ENCODE results near the gene OXCT2.

OXCT2 gene

DNA sequence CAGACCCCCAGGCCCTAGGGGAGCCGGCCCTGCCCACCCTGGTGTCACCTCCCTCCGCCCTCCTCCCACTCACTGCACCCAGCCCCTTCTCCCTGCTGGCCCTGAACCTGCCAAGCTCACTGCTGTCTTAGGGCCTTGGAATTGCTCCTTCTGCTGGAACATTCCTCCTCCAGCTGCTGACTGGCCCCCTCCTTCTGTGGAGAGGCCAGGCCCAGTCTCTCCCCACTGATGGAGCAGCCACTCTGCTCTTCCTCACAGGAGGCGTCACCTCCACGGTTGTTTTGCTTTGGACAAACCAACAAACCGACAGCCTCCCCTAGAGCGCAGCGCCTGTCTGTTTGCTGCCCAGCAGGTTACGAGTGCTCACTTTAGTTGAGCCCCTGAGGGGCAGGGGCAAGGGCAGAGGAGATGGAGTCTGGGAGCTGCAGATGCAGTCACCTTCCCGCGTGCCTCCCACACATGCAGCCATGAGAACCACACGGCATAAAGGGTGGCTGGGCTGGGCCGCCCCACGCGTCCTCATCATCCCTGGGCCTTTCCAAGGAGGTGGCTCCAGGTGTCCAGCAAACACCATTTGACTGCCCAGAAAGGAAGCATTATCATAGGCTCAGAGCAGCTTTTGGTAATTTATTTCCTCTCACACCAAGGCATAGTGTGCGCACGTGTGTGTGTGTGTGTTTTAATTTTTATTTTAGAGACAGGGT lies 9.4 kb downstream of the OXCT2 start:
- no peak for DNase-seq

DNA sequence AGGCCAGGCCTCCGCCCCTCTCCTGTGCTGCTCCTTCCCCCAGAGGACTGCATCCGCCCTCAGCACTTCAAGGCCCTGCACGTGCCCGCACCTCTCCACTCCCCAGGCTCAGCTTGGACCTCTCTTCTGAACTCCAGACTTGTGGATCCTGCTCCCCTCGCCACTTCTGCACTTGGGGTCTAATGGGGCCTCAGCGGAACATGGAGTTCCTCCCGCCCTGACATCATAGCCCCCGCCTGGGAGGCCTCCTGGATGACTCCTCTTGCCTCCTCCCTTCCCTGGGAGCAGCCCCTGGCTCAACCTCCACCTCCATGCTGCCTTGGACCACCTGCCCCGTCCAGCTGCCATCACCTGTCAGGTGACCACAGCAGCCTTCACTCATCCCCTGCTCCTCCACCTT lies 10.1 kb downstream of the OXCT2 start:
- no peak for DNase-seq

DNA sequence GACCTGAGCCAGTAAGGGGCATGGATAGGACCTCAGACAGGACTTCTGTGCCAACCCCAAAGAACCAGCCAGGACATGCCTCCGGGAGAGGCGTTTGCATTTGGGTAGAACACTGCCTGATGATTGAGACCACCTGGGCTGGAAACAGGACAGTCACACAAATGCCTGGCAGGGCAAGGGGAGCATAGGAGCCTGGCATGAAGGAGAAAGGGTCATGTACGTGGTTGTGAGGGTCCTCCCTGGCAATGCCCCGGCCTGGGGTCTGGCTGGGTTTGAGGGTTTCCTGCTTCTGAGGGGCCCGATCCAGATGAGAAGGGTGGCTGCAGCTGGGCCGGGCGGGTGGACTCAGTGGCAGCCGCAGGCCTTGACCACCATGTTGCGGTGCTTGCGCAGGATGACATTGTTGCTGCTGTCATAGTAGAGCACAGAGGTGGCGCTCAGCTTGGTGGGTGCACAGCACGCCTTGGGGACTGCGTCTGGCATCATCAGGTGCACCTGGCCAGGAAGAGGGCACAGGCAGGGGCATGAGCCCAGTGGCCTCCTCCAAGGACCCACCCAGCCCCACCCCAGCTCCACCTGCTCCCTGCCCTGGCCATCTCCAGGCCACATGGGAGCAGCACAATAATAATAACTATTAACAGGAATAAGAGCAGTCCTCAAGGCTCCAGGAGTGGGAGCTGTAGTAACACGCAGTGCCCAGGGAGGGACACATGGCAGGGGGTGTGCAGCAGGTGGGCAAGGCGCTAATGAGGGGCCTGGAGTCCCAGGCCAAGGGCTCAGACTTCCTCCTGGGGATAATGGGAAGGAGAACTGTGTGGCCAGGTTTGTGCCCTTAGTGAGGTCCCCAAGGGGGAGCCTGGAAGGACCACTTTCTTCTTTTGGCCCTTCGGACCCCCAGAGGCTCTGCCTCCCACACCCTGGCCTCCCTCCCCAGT lies 10.8 kb downstream of the OXCT2 start:
- no peak for DNase-seq

DNA sequence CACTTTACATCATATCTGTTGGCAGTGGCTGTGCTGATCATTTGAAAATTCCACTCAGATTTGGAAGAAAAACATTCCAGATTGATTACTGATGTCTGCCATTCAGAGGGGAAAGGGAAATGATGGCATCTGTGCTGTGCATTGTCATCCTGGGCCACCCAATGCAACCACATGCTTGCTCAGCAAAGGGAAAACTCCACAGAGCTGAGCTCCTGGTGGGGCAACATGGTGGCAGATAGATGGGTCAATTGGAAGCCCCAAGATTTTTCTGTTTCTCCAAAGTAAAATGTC lies 11.8 kb downstream of the OXCT2 start:
- no peak for DNase-seq

DNA sequence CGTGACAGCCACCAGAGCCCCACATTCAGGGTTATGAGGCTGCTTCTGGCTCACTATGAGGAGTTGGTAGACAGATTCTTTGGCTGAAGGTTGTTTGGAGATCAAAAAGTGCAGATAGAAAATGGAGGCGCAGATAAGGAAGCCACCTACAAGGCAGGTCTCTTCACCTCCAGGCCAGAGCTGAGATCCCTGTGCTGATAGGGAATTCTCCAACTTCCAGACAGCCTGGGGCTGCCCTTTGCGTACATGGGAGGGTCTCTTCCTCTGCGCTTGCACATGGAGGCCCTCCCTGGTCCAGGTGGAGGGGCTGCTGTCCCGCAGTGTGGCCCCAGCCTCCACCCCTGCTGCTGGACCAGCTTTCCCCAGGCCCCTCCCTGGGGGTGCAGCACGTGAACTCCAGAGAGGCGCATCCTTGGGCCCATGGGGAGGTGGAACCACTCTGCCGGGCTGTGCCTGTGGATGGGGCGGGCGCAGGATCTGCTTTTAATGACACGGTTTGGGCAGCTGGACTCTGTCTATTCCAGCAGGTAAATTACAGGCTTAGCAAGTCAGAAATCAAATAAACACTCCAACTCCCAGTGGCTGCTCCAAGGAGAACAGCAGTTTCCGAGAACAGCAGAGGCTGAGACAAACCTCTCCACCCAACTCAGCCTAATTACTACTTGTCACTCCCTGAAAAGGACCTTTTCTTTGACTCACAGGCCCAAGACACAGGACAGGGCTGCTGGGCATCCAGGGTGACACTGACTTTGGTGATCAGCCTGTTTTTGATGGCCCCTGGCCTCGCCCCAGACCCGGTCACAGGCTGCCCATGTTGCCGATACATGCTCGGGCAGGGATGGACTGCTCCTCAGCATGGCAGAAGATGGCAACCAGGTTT lies 12.4 kb downstream of the OXCT2 start:
- DNase-seq = no peak

DNA sequence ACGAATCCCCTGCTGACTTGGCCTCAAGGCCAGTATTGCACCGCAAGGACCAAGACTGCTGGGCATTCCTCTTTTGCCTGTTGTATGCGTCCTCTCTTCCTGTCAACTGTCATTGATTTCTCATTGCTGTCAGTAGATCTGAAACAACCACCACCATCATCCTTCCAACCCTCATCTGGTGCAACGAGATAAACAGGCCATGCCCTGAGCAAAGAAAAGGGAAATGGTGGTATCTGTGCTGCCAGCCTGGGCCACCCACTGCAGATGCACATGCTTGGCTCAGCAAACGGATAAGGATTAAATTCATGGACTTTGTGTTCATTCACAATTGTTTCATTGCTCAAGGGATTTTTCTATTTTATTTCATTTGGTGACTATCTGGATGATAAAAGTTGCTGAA lies 13.6 kb downstream of the OXCT2 start:
- no peak for DNase-seq

DNA sequence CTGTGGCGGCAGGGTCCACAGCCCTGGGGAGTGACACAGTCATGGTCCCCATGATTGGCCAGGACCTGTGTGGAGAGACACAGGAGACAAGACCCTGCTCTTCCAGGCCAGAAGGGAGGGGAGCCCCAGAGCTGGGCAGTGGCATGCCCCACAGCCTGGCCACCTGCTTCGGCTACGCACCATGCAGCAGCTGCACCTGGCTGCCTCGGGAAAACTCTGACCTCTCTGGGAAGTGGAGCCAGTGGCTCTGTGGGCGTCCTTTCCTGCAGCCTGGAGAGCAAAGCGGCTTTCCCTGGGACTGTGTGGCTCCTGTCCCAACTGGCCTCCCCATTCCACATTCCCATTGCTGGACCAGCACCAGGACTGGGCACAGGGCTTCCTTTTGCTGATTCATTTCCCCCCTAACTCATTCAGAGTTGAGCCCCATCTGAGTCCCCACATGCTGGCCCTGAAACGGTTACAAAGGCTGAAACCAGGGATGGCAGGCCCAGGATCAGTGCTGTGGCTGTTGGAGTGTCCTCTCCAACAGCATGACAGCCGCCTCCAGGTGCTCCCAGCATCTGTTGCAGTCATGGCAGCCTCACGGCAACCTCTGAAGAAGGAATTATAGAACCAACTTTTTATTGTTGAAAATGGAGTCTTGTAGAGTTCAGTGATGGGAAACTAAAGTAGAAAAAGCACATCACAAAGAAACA lies 15.0 kb downstream of the OXCT2 start:
- DNase-seq = no peak

DNA sequence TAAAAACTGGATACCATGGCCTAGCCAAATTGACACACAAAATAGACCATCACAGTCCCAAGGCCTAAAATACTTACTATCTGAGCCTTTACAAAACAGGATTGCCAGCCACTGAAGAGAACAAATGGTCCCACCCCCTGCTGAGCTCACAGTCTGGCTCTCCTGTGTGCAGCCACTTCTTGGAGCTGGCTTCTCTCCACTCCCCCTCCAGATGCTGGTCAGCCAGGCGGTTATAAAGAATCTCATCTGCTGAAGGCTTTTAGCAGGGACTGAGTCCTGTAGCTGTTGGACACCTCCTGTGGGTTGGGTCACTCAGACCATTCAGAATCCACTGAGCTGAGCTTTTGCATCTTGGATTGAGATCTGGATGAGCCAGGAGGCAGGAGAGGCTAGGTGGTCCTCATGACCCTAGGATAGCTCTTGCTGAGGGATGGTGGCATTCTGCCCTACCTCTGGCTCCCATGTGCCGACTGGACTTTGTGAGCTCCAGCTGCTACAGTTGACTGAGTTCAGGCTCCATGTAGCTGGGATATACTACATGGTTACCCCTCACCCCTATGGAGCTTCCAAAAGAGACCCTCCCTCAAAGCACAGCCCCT lies 16.1 kb downstream of the OXCT2 start:
- no peak for DNase-seq

DNA sequence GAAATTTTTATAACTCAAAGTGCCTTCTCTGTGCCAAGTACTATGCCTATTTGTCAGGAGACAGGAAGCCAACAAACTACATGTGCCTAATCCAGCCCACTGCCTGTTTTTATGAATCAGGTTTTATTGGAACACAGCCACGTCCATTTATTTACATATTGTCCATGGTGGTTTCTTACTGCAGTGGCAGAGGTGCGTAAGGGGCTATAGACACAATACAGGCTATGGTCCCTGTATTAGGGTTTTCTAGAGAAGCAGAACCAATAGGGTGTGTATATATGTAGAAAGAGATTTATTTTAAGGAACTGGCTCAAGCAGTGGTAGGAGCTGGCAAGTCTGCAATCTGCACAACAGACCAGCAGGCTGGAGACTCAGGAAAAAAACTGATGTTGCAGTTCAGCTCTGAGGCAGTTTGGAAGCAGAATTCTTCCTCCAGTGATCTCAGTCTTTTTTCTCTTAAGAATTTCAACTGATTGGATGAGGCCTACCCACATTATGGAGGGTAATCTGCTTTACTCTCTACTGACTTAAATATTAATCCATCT lies 17.1 kb downstream of the OXCT2 start:
- no peak for DNase-seq

DNA sequence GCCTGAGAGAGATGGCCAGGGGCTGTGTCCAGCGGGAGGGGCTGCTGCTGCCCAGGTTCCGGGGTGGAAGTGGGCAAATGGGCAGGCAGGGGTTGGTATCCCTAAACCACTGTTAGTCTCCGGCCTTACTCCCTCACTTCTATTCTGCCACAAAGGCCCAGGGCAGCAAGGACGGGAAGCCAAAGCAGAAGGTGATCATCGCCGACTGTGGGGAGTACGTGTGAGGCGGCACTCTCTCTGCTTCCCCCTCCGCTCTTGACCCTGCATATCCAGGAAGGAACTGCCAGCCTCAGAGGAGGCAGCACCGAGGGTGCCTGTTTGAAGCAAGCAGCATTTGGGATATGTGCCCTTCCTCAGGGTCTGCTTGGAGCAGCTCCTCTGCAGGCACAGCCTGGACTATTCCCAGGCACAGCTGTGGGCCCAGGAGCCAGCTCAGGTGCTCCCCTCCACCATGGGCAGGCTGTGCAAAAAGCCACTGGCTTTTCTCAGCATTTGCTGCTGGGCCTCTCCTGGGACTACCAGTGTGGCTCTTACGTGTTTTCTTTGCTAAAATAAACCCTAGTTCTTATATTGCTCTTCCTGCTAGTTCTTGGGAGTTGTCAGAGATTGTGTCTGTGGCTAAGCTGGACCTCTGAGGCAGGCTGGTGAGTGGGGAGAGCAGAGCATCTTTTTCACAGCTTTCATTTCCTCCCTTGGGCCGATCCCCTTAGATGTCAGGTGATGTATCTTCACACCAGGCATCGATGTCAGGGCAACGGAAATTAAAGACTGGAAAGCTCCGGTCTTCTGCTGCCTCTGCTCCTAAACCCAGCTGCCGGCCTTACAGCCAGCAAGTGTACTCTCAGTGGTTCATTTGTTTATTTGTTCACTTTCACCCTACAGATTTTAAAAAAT lies 17.8 kb downstream of the OXCT2 start:
- DNase-seq = no peak

DNA sequence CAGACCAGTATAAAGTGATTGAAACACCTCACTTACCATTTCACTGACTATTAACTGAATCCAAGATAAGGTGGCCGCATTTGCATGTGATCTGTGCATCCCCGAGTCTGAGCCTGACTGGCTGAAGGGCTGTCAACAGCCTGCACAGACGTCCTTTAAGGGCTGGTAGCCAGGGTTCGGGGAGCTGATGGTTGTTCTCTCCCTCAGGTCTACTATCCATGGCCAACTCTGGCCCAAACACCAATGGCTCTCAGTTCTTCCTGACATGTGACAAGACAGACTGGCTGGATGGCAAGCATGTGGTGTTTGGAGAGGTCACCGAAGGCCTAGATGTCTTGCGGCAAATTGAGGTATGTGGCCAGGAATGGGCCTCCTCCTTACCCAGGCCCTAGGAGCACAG lies 18.4 kb downstream of the OXCT2 start:
- DNase-seq = no peak

DNA sequence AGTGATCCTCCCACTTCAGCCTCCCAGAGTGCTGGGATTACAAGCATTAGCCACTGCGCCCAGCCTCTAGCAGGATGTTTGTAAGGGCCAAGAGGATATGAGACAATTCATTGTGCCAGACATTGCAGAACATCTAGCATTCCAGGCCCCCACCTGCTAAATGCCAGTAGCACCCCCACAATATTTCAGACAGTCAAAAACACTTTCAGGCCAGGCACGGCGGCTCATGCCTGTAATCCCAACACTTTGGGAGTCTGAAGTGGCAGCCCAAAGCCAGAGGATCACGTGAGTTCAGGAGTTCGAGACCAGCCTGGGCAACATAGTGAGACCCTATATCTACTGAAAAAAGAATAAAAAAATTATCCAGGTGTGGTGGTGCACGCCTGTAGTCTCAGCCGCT lies 19.6 kb downstream of the OXCT2 start:
- DNase-seq = no peak

DNA sequence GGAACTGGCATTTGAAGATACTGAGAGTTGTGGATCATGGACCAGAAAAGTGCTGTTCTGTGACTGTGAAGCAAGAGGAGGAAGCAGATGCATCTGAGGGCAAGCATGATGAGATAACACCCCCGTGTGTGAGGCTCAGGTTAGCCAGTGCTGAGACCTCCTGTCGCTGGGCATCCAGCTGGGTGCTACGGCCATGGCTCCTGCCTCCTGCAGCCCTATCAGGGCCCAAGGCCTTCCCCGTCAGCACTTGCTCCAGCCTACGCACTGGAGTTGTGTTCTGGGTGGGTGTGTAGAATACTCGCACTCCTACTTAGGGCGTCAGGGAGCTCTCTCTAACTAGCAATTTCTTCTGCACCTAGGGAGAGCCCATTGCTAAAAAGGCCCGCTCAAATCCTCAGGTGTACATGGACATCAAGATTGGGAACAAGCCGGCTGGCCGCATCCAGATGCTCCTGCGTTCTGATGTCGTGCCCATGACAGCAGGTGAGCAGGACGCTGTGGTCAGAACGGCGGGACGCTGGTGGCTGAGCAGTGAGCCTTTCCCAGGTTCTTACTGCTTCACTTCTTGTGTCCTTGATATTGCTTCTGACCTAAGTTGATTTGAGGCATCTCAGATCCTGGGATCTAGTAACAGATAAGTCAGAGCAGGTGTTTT lies 26.0 kb downstream of the OXCT2 start:
- DNase-seq = no peak

DNA sequence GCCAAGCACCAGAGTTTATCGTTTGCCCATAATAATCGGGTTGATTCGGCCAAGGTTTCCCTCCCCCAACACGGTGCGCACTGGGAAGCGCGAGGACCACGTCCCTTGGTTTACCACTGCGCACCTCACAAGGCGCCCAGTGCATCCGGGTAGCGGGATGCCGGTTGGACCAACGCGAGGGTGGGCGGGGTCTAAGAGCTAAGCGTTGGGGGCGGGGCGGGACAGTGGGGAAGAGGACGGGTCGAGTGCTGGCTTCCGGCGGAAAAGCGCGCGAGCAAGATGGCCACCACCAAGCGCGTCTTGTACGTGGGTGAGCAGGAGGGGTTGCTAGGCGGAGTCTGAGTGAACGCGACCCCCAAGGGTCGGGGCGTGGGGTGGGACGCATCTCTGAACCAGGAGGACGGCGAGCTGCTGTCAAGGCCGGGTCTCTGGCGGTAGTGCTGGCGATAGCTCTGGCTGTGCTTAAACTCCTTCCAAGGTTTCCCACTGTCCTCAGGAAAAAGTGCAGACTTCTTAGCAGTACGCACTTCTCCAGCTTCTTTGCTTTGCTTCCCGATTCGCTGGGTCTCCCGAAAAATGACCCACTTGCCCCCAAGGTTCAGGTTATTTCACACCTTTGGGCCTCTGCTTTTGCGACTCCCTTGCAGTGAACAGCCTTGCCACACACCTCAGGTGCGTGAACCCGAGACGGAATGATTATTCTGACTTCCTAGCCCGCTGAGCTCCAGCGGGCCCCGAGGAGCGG lies 32.4 kb downstream of the OXCT2 start, which contains the start of gene PPIE:
PPIE (plus strand) TSS at position 261 of the 745 bp plus-strand sequence; CDS start at position 280, 19 bp downstream.
- DNase-seq = no peak

DNA sequence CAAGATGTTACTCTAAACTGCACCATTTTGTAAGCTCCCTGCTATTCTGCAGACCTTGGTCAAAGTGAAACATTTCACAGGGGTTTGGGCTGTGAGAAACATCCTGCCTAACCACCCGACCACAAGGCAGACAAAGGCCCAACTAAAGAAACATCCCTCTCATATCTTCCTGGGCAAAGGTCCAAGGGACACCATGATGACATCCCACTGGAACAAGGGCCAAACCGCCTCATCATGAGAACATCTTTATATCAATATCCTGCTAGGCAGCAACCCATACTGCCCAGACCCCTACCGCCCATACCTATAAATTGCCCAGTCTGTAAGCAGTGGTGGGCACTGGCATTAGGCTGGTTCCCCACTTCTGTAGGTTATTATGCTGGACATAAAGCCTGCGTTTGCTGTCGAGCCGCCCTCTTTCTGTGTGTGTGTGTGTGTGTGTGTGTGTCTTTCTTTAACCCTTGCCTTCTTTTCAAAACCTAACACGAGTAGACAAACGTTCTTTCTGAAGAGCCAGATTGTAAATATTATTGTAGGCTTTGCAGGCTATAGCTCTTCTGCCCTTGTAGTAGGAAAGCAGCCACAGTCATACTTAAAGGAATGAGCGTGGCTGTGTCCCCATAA lies 33.5 kb downstream of the OXCT2 start:
- no peak for DNase-seq

DNA sequence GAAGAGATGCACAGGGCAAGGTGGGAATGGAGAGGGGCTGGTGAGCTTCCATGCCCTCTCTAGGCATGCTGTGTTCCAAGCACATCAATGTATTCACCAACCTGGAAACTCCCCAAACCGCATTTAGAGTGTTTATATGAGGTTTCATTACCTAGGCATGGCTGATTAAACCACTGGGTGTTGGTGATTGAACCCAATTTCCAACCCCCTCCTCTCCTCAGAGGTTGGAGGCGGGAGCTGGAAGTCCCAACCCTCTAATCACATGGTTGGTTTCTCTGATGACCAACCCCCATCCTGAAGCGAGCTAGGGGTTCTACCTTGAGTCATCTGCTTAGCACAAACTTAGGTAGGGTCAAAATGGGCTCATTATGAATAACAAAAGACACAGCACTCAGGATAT lies 35.4 kb downstream of the OXCT2 start:
- DNase-seq = no peak

DNA sequence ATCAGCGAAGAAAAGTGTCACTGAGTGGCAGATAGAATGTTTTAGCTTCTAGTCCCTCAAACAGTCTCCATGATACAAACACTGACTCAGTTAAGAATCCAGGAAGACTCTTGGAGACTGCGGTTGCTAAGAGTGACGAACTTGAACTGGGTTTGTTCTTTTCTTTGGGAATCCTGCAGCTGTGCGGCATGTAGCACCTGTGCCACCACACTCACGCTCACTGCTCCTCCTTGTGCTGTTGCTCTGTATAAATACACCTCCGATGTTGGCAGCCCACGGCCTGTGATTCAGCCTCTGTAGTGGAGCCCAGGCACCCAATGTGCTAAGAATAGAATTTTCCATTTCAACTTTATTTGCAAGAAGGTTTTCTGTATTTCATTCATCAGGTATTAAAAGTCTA lies 38.0 kb downstream of the OXCT2 start:
- no peak for DNase-seq

DNA sequence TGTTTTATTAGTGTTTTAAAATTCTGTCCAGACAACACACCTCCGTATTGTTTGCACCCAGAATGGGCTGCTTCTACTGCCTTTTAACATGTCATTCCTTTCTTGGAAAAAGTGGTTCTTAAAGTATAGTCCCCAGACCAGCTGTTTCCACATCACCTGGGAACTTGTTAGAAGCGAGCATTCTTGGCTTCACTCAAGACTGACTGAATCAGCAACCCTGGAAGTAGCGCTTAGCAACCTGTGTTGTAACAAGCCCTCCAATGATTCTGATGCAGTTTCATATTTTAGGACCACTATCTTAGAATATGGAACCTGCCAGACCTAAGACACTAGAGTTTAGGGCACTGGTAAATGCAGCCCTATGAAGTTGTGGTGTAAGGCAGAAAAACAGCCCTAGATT lies 38.4 kb downstream of the OXCT2 start:
- no peak for DNase-seq

DNA sequence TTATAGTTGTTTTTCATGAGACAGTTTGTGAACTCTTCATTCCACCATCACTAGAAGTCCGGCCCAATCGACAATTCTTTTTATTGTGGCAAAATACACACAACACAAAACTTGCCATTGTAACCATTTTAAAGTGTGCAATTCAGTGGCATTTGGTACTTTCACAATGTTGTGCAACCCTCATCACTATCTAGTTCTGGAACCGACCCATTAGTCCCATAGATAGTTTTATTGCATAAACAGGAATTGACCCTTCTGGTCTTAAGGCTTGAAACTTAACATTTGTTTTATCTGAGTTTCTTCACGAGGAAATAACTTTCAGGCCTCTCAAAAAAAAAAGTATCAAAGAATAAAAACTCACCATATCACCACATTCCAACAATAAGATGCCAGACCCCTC lies 41.3 kb downstream of the OXCT2 start:
- DNase-seq = no peak
